Activated naive CD4-positive, alpha-beta T cell (primary cell): Measurements from ENCODE around the gene CYP2A13.
"Not testable (repeated sequence)": the region's sequence is repeated elsewhere in the genome, so short reads cannot be mapped to it uniquely, and the experiment has no call there.

Experiments used
- DNase-seq, 4 experiments: peaks; one replicate each; lab custom pipeline; 2025; lab: John Stamatoyannopoulos, UW

Gene CYP2A13, protein sequence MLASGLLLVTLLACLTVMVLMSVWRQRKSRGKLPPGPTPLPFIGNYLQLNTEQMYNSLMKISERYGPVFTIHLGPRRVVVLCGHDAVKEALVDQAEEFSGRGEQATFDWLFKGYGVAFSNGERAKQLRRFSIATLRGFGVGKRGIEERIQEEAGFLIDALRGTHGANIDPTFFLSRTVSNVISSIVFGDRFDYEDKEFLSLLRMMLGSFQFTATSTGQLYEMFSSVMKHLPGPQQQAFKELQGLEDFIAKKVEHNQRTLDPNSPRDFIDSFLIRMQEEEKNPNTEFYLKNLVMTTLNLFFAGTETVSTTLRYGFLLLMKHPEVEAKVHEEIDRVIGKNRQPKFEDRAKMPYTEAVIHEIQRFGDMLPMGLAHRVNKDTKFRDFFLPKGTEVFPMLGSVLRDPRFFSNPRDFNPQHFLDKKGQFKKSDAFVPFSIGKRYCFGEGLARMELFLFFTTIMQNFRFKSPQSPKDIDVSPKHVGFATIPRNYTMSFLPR

GRCh38 chr19:41088151-41088550 is at the start of gene CYP2A13:
TSS of gene CYP2A13 (plus strand) at chr19:41088451. CDS start at chr19:41088472, 21 bp downstream.
- DNase-seq, result no peak

GRCh38 chr19:41039806-41040205 is 48.4 kb upstream of the CYP2A13 start:
- no peak for DNase-seq

- DNase-seq, result not testable (repeated sequence)
Measured at GRCh38 chr19:41045095-41045494, 43.2 kb upstream of the CYP2A13 start.

- DNase-seq, result no peak
Measured at GRCh38 chr19:41050426-41050825, 37.8 kb upstream of the CYP2A13 start.

DNA sequence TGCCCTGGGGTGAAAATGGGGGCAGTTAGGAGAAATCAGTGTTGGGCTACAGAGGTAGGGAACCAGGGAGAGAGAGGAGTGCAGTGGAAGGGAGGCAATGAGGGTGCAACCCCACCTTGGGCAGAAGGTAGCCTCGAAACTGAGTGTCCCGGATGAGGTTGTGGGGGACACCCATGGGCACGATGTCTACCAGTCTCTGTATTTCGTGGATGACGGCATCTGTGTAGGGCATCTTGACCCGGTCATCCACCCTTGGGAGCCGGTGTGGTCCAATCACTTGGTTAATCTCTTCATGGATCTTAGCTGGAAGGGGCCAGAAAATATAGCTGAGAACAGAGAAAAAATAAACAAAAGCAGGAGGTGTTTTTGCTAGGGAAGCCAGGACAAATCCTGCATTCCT is 36.1 kb upstream of the CYP2A13 start:
- DNase-seq, result not testable (repeated sequence)

DNA sequence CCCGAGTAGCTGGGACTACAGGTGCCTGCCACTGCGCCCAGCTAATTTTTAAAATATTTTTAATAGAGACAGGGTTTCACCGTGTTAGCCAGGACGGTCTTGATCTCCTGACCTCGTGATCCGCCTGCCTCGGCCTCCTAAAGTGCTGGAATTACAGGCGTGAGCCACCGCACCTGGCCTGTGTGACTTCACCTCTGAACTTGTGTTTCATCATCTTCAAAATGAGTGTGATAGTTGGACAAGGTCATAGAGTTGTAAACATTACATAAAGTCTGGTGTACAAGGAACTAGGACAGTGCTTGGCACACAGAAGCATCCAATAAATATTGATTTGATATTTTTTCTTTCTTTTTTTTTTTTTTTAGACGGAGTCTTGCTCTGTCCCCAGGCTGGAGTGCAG is 34.9 kb upstream of the CYP2A13 start:
- DNase-seq, result not testable (repeated sequence)

GRCh38 chr19:41064974-41065569 is 23.2 kb upstream of the CYP2A13 start:
- no peak for DNase-seq

DNA sequence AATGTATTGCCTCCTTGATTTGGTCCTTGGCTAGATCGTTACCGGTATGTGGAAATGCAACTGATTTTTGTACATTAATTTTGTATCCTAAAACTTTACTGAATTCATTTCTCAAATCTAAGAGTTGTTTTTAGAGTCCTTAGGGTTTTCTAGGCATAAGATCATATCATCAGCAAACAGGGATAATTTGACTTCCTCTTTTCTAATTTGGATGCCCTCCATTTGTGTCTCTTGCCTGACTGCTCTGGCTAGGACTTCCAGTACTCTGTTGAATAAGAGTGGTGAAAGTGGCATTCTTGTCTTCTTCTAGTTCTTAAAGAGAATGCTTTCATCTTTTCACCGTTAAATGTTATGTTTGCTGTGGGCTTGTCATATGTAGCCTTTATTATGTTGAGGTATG is 12.0 kb upstream of the CYP2A13 start:
- no peak for DNase-seq

DNA sequence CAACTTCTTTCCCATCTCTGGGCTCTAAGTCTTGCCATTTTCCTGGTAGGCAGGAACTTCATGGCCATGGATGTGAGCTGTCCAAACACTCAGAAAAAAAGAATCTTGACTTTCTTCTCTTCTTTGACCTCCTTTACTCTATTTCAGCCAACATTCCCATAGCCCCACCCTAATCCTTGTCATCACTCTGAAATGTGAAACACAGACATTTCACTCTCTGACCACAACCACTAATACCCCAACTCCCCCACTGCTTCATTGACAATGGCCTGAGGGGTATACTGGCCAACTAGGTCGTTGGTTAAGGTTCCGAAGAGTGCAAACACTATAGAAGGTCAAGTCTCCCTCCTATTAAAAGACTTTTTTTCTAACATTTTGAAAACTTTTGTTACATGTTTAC is 4.7 kb upstream of the CYP2A13 start:
- DNase-seq, result no peak

- no peak for DNase-seq
Measured at GRCh38 chr19:41085748-41086415, 2.4 kb upstream of the CYP2A13 start.

- DNase-seq, result no peak
Measured at GRCh38 chr19:41089959-41090358, 1.7 kb downstream of the CYP2A13 start.

DNA sequence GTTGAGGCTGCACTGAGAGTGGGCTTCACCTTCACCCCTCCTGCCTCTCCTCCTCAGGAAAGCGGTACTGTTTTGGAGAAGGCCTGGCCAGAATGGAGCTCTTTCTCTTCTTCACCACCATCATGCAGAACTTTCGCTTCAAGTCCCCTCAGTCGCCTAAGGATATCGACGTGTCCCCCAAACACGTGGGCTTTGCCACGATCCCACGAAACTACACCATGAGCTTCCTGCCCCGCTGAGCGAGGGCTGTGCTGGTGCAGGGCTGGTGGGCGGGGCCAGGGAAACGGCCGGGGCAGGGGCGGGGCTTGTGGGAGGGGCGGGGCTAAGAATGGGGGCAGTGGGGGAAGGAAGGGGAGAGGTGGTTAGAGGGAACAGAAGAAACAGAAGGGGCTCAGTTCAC is 7.5 kb downstream of the CYP2A13 start:
- no peak for DNase-seq

GRCh38 chr19:41096353-41096752 is 8.1 kb downstream of the CYP2A13 start:
- no peak for DNase-seq

GRCh38 chr19:41097302-41097701 is 9.1 kb downstream of the CYP2A13 start:
- no peak for DNase-seq

DNA sequence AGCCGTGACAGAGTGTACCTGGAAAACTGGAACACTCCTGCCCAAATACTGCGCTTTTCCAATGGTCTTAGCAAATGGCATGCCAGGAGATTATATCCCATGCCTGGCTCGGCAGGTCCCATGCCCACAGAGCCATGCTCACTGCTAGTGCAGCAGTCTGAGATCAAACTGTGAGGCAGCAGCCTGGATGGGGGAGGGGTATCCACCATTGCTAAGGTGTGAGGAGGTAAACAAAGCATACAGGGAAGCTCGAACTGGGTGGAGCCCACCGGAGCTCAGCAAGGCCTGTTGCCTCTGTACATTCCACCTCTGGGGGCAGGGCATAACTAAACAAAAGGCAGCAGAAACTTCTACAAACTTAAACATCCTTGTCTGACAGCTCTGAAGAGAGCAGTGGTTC is 10.5 kb downstream of the CYP2A13 start:
- no peak for DNase-seq

DNA sequence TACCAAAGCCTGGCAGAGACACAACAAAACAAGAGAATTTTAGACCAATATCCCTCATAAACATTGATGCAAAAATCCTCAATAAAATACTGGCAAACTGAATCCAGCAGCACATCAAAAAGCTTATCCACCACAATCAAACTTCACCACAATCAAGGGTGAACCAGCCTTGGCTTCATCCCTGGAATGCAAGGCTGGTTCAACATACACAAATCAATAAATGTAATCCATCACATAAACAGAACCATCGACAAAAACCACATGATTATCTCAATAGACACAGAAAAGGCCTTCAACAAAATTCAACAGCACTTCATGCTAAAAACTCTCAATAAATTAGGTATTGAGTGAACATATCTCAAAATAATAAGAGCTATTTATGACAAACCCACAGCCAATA is 14.0 kb downstream of the CYP2A13 start:
- DNase-seq, result not testable (repeated sequence)

DNA sequence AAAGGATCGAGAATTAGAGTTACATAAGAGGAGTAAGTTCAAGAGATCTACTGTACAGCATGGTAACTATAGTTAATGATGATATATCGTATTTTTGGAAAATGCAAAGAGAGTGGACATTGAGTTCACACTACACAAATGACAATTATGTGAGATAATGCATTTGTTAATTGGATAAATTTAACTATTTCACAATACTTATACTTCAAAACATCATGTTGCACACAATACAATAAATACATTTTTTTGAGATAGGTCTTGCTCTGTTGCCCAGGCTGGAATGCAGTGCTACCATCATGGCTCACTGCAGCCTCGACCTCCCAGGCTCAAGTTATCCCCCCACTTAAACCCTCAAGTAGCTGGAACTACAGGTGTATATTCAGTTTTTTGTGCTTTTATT is 17.9 kb downstream of the CYP2A13 start:
- no peak for DNase-seq

DNA sequence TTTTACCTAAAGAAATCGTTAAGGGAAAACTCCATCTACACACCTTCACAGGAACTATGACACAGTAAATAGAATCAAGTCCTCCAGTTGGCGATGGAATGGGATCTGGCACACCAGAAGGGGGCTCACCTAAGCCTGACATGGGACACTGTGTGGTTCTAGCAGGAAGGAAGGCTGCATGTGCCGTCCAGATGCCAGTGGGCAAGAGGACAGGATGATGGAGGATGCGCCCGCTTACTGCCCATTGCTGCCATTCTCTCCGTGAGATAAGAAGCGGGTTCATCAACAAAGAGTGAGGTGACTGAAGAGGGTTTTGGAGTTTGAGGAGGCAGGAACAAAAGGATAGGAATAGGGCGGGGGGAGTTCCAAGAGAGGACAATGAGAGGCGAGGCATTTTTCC is 23.0 kb downstream of the CYP2A13 start:
- no peak for DNase-seq

- DNase-seq, result no peak
Measured at GRCh38 chr19:41111750-41112295, 23.6 kb downstream of the CYP2A13 start.

DNA sequence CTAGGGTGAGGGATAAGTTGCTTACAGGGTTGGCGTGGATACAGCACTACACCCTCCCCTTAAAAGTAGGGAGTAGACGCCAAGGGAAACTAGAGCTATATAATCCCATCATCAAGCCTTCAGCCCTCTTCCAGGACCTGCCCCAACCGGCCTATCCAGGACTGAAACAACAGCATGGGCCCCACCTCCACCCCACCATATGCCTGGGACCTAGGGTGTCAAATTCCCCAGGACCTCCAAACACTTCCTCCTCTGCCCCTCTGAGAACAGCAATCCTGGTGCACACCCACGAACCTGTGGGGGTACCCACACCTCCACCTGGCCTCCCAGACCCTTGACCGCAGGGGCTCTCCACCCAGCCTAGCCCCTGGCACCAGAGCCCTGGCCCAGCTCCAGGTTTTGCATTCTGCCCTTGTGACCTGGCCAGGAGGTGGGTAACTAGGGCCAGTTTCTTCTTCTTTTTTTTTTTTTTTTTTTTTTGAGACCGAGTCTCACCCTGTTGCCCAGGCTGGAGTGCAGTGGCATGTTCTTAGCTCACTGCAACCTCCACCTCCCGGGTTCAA is 24.6 kb downstream of the CYP2A13 start:
- no peak for DNase-seq

DNA sequence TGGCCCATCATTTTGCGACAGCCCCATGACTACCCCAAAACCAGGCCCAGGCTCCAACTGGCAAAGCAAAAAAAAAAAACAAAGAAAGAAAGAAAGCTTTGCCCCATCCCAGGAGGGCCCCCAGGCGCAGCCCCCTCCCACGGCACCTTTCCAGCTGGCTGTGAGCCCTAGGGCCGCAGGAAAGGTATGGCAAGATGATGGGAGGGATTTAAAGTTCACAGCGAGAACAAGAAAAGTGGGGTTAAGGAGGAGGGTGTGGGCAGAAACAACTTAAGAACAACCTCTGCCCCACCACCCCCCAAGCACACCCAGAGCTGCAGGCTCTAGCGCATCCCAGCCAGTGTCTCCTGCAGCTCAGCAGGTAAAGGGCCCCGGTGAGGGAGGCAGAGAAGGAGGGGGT is 25.9 kb downstream of the CYP2A13 start, which contains the start of gene CYP2F1:
Gene CYP2F1 (plus strand): TSS at position 301 of the 400 bp plus-strand sequence. CDS start 1,757 bp downstream, outside the sequence.
- DNase-seq, result no peak

GRCh38 chr19:41116261-41116660 is 28.0 kb downstream of the CYP2A13 start:
- DNase-seq, result no peak
